ENCODE data around the gene LAMC2. TPM values are rescaled to one million over a fixed set of nuclear protein-coding genes. Genes with fewer than 3 reads are reported as not detected.

LAMC2 gene
- total RNA-seq, 4 donors from 2014 or later: 11.2 to 32.6 (median 14.9) TPM

- no peaks in the 10 kb centered on the region for H3K36me3 ChIP-seq
- TF ChIP-seq CTCF (IDR thresholded peaks at IDR 0.05) (no peak), POLR2AphosphoS5 (IDR thresholded peaks at IDR 0.05) (no peak), EP300 (IDR thresholded peaks at IDR 0.05) (no peak)
- H3K27ac ChIP-seq (replicated peaks in 1 of 4): no peak overlapping the region
- 98% methylated on average over 4 of the region's 4 CpGs for WGBS
- H3K27me3 ChIP-seq: no peaks in the 10 kb centered on the region
- no peak for DNase-seq (ENCODE audit: extremely low spot score)
- no peaks in the 10 kb centered on the region for H3K9me3 ChIP-seq
- H3K4me3 ChIP-seq: no peak overlapping the region
- intact Hi-C loops (cut with DNase I): no loop called here
- peaks cover 0 to 8% (median 2%) of the 10 kb centered on the region in 4 donors for H3K4me1 ChIP-seq
Measured at GRCh38 chr1:183164963-183165362, 21.1 kb upstream of the LAMC2 start.

GRCh38 chr1:183165456-183165855 is 20.6 kb upstream of the LAMC2 start:
- Histone ChIP-seq H3K27me3 (no peaks in the 10 kb centered on the region), H3K4me1 (peaks cover 0 to 8% (median 2%) of the 10 kb centered on the region in 4 donors), H3K4me3 (no peak overlapping the region), H3K9me3 (no peaks in the 10 kb centered on the region), H3K27ac (replicated peaks in 1 of 4) (no peak overlapping the region), H3K36me3 (no peaks in the 10 kb centered on the region)
- WGBS: 93% methylated on average over 2 of the region's 2 CpGs
- intact Hi-C loops (cut with DNase I): no loop called here
- DNase-seq (ENCODE audit: extremely low spot score): no peak
- no peak for TF ChIP-seq EP300 (IDR thresholded peaks at IDR 0.05)
- TF ChIP-seq POLR2AphosphoS5 (IDR thresholded peaks at IDR 0.05): no peak
- TF ChIP-seq POLR2A (IDR thresholded peaks at IDR 0.05; ENCODE audit: low read depth): no peak
- TF ChIP-seq CTCF (IDR thresholded peaks at IDR 0.05): no peak

- Histone ChIP-seq H3K9me3 (no peaks in the 10 kb centered on the region), H3K27me3 (no peaks in the 10 kb centered on the region), H3K4me1 (peaks cover 0 to 8% (median 2%) of the 10 kb centered on the region in 4 donors), H3K36me3 (no peaks in the 10 kb centered on the region), H3K4me3 (no peak overlapping the region), H3K27ac (replicated peaks in 1 of 4) (no peak overlapping the region)
- DNase-seq (ENCODE audit: extremely low spot score): no peak
- TF ChIP-seq EP300 (IDR thresholded peaks at IDR 0.05): no peak
- TF ChIP-seq POLR2AphosphoS5 (IDR thresholded peaks at IDR 0.05): no peak
- TF ChIP-seq POLR2A (IDR thresholded peaks at IDR 0.05; ENCODE audit: low read depth): no peak
- TF ChIP-seq CTCF (IDR thresholded peaks at IDR 0.05): no peak
- WGBS: 93% methylated on average over 2 of the region's 2 CpGs
- intact Hi-C loops (cut with DNase I): no loop called here
Measured at GRCh38 chr1:183166454-183166853, 19.6 kb upstream of the LAMC2 start.

GRCh38 chr1:183167676-183168075 is 18.4 kb upstream of the LAMC2 start:
- no peak overlapping the region for H3K4me3 ChIP-seq
- no peak overlapping the region for H3K27ac ChIP-seq (replicated peaks in 1 of 4)
- WGBS: 71% methylated on average over 1 of the region's 1 CpG
- peaks cover 0 to 8% (median 2%) of the 10 kb centered on the region in 4 donors for H3K4me1 ChIP-seq
- intact Hi-C loops (cut with DNase I): no loop called here
- no peaks in the 10 kb centered on the region for H3K27me3 ChIP-seq
- H3K36me3 ChIP-seq: no peaks in the 10 kb centered on the region
- no peaks in the 10 kb centered on the region for H3K9me3 ChIP-seq
- no peak for DNase-seq (ENCODE audit: extremely low spot score)
- no peak for TF ChIP-seq POLR2A (IDR thresholded peaks at IDR 0.05; ENCODE audit: low read depth)
- TF ChIP-seq CTCF (IDR thresholded peaks at IDR 0.05): no peak
- TF ChIP-seq POLR2AphosphoS5 (IDR thresholded peaks at IDR 0.05): no peak
- TF ChIP-seq EP300 (IDR thresholded peaks at IDR 0.05): no peak

GRCh38 chr1:183168308-183168707 is 17.8 kb upstream of the LAMC2 start:
- no peak for TF ChIP-seq POLR2A (IDR thresholded peaks at IDR 0.05; ENCODE audit: low read depth)
- no peak for TF ChIP-seq POLR2AphosphoS5 (IDR thresholded peaks at IDR 0.05)
- TF ChIP-seq EP300 (IDR thresholded peaks at IDR 0.05): no peak
- TF ChIP-seq CTCF (IDR thresholded peaks at IDR 0.05): no peak
- Histone ChIP-seq H3K4me1 (peaks cover 0 to 8% (median 2%) of the 10 kb centered on the region in 4 donors), H3K27me3 (no peaks in the 10 kb centered on the region), H3K9me3 (no peaks in the 10 kb centered on the region), H3K27ac (replicated peaks in 1 of 4) (no peak overlapping the region), H3K4me3 (no peak overlapping the region), H3K36me3 (no peaks in the 10 kb centered on the region)
- 64% methylated on average over 3 of the region's 3 CpGs for WGBS
- no peak for DNase-seq (ENCODE audit: extremely low spot score)
- intact Hi-C loops (cut with DNase I): no loop called here

Measured in esophagus muscularis mucosa (tissue), 4 donors.